Measurements from ENCODE around the gene DCAF11. TPM values are rescaled to one million over a fixed set of nuclear protein-coding genes. Genes with fewer than 3 reads are reported as not detected.

DCAF11 gene
- polyA plus RNA-seq, 3 donors: 45.6 to 56.6 (median 48.8) TPM

DNA sequence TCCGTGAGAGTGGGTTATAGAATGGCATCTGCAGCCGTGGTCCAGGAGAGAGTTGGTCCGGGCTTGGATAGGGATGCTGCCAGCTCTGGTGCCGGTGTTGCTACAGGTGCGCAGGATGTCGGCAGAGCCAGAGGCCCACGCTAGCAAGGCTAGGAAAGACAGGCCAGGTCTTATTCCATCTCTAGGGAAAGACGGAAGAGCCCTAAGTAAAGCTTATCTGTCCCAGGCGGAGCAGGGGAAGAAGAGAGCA, 20.9 kb downstream of the DCAF11 start:
- peak overlapping the region in 1 of 2 donors; percentile 94 for H3K27ac ChIP-seq (ENCODE audit: low read depth in 1 of 2, low read length in 2 of 2)
- Mint-ChIP-seq H3K9me3 (peaks cover 0 to 1% (median 0%) of the 10 kb centered on the region in 7 donors), H3K4me3 (peak overlapping the region; percentile 88 to 94), H3K27me3 (ENCODE audit: low read depth in 3 of 3) (no peaks in the 10 kb centered on the region), H3K4me1 (peaks cover 51% of the 10 kb centered on the region), H3K36me3 (peaks cover 38 to 49% of the 10 kb centered on the region in 2 donors), H3K27ac (peak overlapping the region; percentile 53 to 94 (median 79))
- intact Hi-C loops (cut with micrococcal nuclease): loop anchor here in 1 of 2 donors (10.0 kb wide), 1 partner anchor 99 kb away; the partner anchor contains the start of genes GMPR2 and NEDD8
- peak overlapping the region; percentile 82 for H3K4me2 ChIP-seq (replicated peaks; ENCODE audit: extremely low read depth, low read length, poor library complexity, severe bottlenecking)
- H3K9me3 ChIP-seq (replicated peaks in 1 of 2; ENCODE audit: control insufficient read depth in 1 of 2, insufficient read depth in 1 of 2, low read length in 2 of 2): no peaks in the 10 kb centered on the region
- WGBS (ENCODE audit: insufficient coverage): 9% methylated on average over 9 of the region's 9 CpGs
- no peak for DNase-seq
- peaks cover 35 to 42% of the 10 kb centered on the region in 2 donors for H3K4me1 ChIP-seq (ENCODE audit: control insufficient read depth in 1 of 2, insufficient read depth in 2 of 2, low read length in 2 of 2)
- peak overlapping the region; percentile 97 for H3K9ac ChIP-seq (ENCODE audit: insufficient read depth, low read length, poor library complexity, severe bottlenecking)
- H3K27me3 ChIP-seq (ENCODE audit: control insufficient read depth in 2 of 2, insufficient read depth in 2 of 2, low read length in 2 of 2): no peaks in the 10 kb centered on the region
- TF ChIP-seq, protein P1, sequence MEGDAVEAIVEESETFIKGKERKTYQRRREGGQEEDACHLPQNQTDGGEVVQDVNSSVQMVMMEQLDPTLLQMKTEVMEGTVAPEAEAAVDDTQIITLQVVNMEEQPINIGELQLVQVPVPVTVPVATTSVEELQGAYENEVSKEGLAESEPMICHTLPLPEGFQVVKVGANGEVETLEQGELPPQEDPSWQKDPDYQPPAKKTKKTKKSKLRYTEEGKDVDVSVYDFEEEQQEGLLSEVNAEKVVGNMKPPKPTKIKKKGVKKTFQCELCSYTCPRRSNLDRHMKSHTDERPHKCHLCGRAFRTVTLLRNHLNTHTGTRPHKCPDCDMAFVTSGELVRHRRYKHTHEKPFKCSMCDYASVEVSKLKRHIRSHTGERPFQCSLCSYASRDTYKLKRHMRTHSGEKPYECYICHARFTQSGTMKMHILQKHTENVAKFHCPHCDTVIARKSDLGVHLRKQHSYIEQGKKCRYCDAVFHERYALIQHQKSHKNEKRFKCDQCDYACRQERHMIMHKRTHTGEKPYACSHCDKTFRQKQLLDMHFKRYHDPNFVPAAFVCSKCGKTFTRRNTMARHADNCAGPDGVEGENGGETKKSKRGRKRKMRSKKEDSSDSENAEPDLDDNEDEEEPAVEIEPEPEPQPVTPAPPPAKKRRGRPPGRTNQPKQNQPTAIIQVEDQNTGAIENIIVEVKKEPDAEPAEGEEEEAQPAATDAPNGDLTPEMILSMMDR (IDR thresholded peaks at IDR 0.05): no peak
- H4K20me1 ChIP-seq (ENCODE audit: insufficient read depth, low read length): peaks cover 34% of the 10 kb centered on the region
- H2AFZ ChIP-seq (ENCODE audit: insufficient read depth, low read depth, low read length, poor library complexity, severe bottlenecking): peak overlapping the region; percentile 98
- peak overlapping the region; percentile 53 to 97 (median 68) for H3K4me3 ChIP-seq (replicated peaks in 1 of 3; ENCODE audit: low read depth in 2 of 3, low read length in 3 of 3)
- peaks cover 26 to 28% of the 10 kb centered on the region in 2 donors for H3K36me3 ChIP-seq (replicated peaks in 1 of 2; ENCODE audit: control insufficient read depth in 1 of 2, insufficient read depth in 2 of 2, low read length in 2 of 2)
- peaks cover 45% of the 10 kb centered on the region for H3K79me2 ChIP-seq (ENCODE audit: insufficient read depth, low read length)

DNA sequence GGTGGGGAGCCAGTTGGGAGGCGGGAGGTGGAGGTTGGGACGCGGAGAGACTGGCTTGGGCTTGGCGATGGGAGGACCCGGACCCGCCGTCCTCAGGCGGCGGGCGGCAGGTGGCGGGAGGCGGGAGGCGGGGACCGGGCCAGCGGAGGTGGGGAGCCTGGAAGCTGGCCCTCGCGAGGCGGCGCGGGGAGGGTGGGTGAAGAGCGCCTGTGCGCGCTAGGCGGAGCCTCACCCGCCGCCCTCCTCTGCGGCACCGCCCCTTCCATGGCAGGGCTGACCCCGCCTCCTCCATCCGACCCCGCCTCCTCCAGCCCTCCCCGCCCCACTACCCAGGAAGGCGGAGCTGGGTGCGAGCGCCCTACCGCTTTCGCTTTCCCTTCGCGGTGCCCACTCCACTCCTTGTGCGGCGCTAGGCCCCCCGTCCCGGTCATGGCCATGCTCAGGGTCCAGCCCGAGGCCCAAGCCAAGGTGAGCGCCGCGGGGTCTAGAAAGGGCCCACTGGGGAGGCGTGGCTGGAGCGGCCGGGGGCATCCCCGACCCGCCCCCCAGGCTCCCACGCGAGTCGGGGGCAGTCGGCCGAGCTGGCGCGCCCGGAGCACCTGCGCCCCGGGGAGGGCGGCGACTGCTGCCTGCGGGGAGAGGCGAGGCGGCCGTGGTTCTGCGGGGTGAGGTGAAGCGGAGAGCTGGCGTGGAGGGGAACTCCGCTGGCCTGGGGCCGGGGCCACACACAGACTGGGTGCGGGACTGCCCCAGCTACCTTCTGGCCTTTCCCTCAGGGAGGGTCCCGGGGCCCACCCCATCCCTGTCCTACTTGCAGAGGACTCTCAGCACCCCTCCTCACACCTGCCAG, 21.5 kb downstream of the DCAF11 start, which contains the start of gene PSME1:
Gene PSME1 (plus strand): TSS at position 361 of the 850 bp plus-strand sequence. CDS start 69 bp downstream, at position 430.
- peaks cover 38% of the 10 kb centered on the region for H4K20me1 ChIP-seq (ENCODE audit: insufficient read depth, low read length)
- H3K9ac ChIP-seq (ENCODE audit: insufficient read depth, low read length, poor library complexity, severe bottlenecking): peak within 1 kb of the TSS; percentile 97
- H3K27ac Mint-ChIP-seq: peak within 1 kb of the TSS; percentile 83 to 94 (median 91)
- H3K4me3 Mint-ChIP-seq: peak within 1 kb of the TSS; percentile 88 to 94
- peaks cover 0 to 1% (median 0%) of the 10 kb centered on the region in 7 donors for H3K9me3 Mint-ChIP-seq
- H3K4me1 Mint-ChIP-seq: peaks cover 51% of the 10 kb centered on the region
- WGBS (ENCODE audit: insufficient coverage): 0% methylated on average over 60 of the region's 75 CpGs
- H3K4me2 ChIP-seq (replicated peaks; ENCODE audit: extremely low read depth, low read length, poor library complexity, severe bottlenecking): peak within 1 kb of the TSS; percentile 82
- peak within 1 kb of the TSS; percentile 68 to 97 (median 73) for H3K4me3 ChIP-seq (replicated peaks in 1 of 3; ENCODE audit: low read depth in 2 of 3, low read length in 3 of 3)
- peaks cover 51% of the 10 kb centered on the region for H3K79me2 ChIP-seq (ENCODE audit: insufficient read depth, low read length)
- no peaks in the 10 kb centered on the region for H3K9me3 ChIP-seq (replicated peaks in 1 of 2; ENCODE audit: control insufficient read depth in 1 of 2, insufficient read depth in 1 of 2, low read length in 2 of 2)
- intact Hi-C loops (cut with micrococcal nuclease): loop anchor here in 1 of 2 donors (10.0 kb wide), 1 partner anchor 99 kb away; the partner anchor contains the start of genes GMPR2 and NEDD8
- H3K27me3 Mint-ChIP-seq (ENCODE audit: low read depth in 3 of 3): peaks cover 0 to 1% (median 0%) of the 10 kb centered on the region in 3 donors
- peak within 1 kb of the TSS; percentile 10 to 94 for H3K27ac ChIP-seq (ENCODE audit: low read depth in 1 of 2, low read length in 2 of 2)
- H3K36me3 ChIP-seq (replicated peaks in 1 of 2; ENCODE audit: control insufficient read depth in 1 of 2, insufficient read depth in 2 of 2, low read length in 2 of 2): peaks cover 26 to 28% of the 10 kb centered on the region in 2 donors
- H3K36me3 Mint-ChIP-seq: peaks cover 38 to 45% of the 10 kb centered on the region in 2 donors
- TF ChIP-seq, protein P1 (IDR thresholded peaks at IDR 0.05): no peak
- peak within 1 kb of the TSS; percentile 98 for H2AFZ ChIP-seq (ENCODE audit: insufficient read depth, low read depth, low read length, poor library complexity, severe bottlenecking)
- H3K4me1 ChIP-seq (ENCODE audit: control insufficient read depth in 1 of 2, insufficient read depth in 2 of 2, low read length in 2 of 2): peaks cover 35 to 44% of the 10 kb centered on the region in 2 donors
- H3K27me3 ChIP-seq (ENCODE audit: control insufficient read depth in 2 of 2, insufficient read depth in 2 of 2, low read length in 2 of 2): no peaks in the 10 kb centered on the region
- peak; percentile 86 to 89 (median 87) for DNase-seq
